Calu3 (cell line): ENCODE results near the gene DKC1. TPM values are rescaled to one million over a fixed set of nuclear protein-coding genes. Genes with fewer than 3 reads are reported as not detected.

Experiments
- BruUV-seq: library from RNA; stranded (reverse); fragments of 400-500 nt; replicated peaks from 2 replicates; lab custom pipeline; 2021; lab: Mats Ljungman, UMichigan
- CTCF ChIA-PET: fragments of 300-600 bp; sonication (Branson Sonifier 250); formaldehyde crosslinking; loops from one replicate; lab custom pipeline; 2022; ENCODE audit warnings: antibody characterized with exemption; lab: Charles Lee
- DNase-seq: peaks from one replicate; pipeline ENCODE4 v3.0.0; 2022
- H3K27ac Mint-ChIP-seq: one replicate; pipeline ENCODE4 v1.8.0; 2022; ENCODE audit warnings: mixed read lengths; ENCODE audit not compliant: unreplicated experiment
- H3K27me3 Mint-ChIP-seq: one replicate; pipeline ENCODE4 v1.8.0; 2022; ENCODE audit warnings: mixed read lengths; ENCODE audit not compliant: unreplicated experiment
- H3K36me3 Mint-ChIP-seq: one replicate; pipeline ENCODE4 v1.8.0; 2022; ENCODE audit warnings: mild to moderate bottlenecking, moderate library complexity, mixed read lengths; ENCODE audit not compliant: insufficient read depth, unreplicated experiment
- H3K4me1 Mint-ChIP-seq: one replicate; pipeline ENCODE4 v1.8.0; 2022; ENCODE audit warnings: mild to moderate bottlenecking, low read depth, mixed read lengths; ENCODE audit not compliant: unreplicated experiment
- H3K4me3 Mint-ChIP-seq: one replicate; pipeline ENCODE4 v1.8.0; 2022; ENCODE audit warnings: mild to moderate bottlenecking, low read depth, moderate library complexity, mixed read lengths; ENCODE audit not compliant: unreplicated experiment
- H3K9me3 Mint-ChIP-seq: one replicate; pipeline ENCODE4 v1.8.0; 2022; ENCODE audit warnings: low read depth, mixed read lengths; ENCODE audit not compliant: unreplicated experiment
- CTCF ChIP-seq: fragments of 200-600 bp; IDR thresholded peaks from one replicate; pipeline ENCODE4 v1.8.0; 2022; ENCODE audit warnings: antibody characterized with exemption; ENCODE audit not compliant: unreplicated experiment
- intact Hi-C: fragments of 100-400 bp; cut with micrococcal nuclease; formaldehyde crosslinking; loops from one replicate; pipeline ENCODE4 v1.10.0; 2022; ENCODE audit not compliant: unreplicated experiment
- total RNA-seq: library from RNA; stranded (reverse); gene quantifications from 2 replicates; pipeline ENCODE4 v1.2.3, GENCODE V29; 2022

DKC1 gene
- total RNA-seq, 1 experiment from 2014 or later, result 112 TPM

GRCh38 chrX:154718616-154719015 lies 44.0 kb upstream of the DKC1 start:
- DNase-seq, result no peak
- Mint-ChIP-seq H3K36me3 (no peaks in the 10 kb centered on the region), H3K9me3 (no peaks in the 10 kb centered on the region), H3K27me3 (peaks cover 80% of the 10 kb centered on the region), H3K4me1 (peaks cover 8% of the 10 kb centered on the region), H3K27ac (no peak overlapping the region), H3K4me3 (no peak overlapping the region)
- BruUV-seq, result no TSS peak
- intact Hi-C loops, result loop anchor here (5.0 kb wide), 1 partner anchor 124 kb away; no protein-coding TSS in a partner anchor
- CTCF ChIA-PET, result no interaction called here
- no peak for TF ChIP-seq CTCF

- BruUV-seq, result no TSS peak
- Mint-ChIP-seq H3K4me1 (peaks cover 8% of the 10 kb centered on the region), H3K27ac (no peak overlapping the region), H3K4me3 (no peak overlapping the region), H3K9me3 (no peaks in the 10 kb centered on the region), H3K36me3 (no peaks in the 10 kb centered on the region), H3K27me3 (peaks cover 82% of the 10 kb centered on the region)
- intact Hi-C loops, result loop anchor here (5.0 kb wide), 1 partner anchor 123 kb away; no protein-coding TSS in a partner anchor
- CTCF ChIA-PET, result no interaction called here
- no peak for TF ChIP-seq CTCF
- DNase-seq, result no peak
Measured at GRCh38 chrX:154719132-154719675, 43.5 kb upstream of the DKC1 start.

GRCh38 chrX:154720067-154720466 lies 42.6 kb upstream of the DKC1 start:
- H3K36me3 Mint-ChIP-seq, result no peaks in the 10 kb centered on the region
- BruUV-seq, result no TSS peak
- no peaks in the 10 kb centered on the region for H3K9me3 Mint-ChIP-seq
- H3K27me3 Mint-ChIP-seq, result peaks cover 76% of the 10 kb centered on the region
- H3K27ac Mint-ChIP-seq, result no peak overlapping the region
- TF ChIP-seq CTCF, result no peak
- intact Hi-C loops, result no loop called here
- no peak overlapping the region for H3K4me3 Mint-ChIP-seq
- CTCF ChIA-PET, result interaction anchor here (0.6 kb wide), 1 partner anchor 200 kb away, joined by 3 read pairs; no protein-coding TSS in a partner anchor
- DNase-seq, result no peak
- peaks cover 8% of the 10 kb centered on the region for H3K4me1 Mint-ChIP-seq

- Mint-ChIP-seq H3K27ac (no peak overlapping the region), H3K9me3 (no peaks in the 10 kb centered on the region)
- BruUV-seq, result no TSS peak
Measured at GRCh38 chrX:154721155-154721554, 41.5 kb upstream of the DKC1 start.

More at GRCh38 chrX:154721155-154721554, 41.5 kb upstream of the DKC1 start:
- intact Hi-C loops, result no loop called here
- no peaks in the 10 kb centered on the region for H3K36me3 Mint-ChIP-seq
- CTCF ChIA-PET, result no interaction called here
- no peak for TF ChIP-seq CTCF
- no peak for DNase-seq
- no peak overlapping the region for H3K4me3 Mint-ChIP-seq
- peaks cover 8% of the 10 kb centered on the region for H3K4me1 Mint-ChIP-seq
- H3K27me3 Mint-ChIP-seq, result peaks cover 68% of the 10 kb centered on the region
